Measurements from ENCODE around the gene HJURP. TPM values are rescaled to one million over a fixed set of nuclear protein-coding genes. Genes with fewer than 3 reads are reported as not detected.

Gene HJURP
- total RNA-seq, 2 donors from 2014 or later, result 0.16 to 0.37 TPM

DNA sequence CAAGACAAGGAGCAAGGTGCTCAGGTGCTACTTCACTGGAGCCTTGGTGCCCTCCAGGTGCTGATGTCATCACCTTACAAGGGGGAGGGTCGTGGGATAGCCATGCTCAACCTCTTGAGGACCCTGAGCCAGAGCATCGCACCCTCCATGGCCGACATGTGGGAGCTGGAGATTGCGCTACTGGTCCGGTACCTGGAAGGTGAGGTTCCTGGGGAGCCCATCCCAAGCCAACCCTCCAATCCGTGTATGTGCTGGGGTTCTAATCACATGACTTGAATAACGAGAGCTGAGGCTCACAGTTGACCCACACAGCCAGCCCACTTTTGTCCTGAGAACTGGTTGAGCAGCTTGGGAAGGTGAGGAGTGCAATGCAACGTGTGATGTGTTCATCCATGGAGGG, 50.3 kb downstream of the HJURP start:
- no peaks in the 10 kb centered on the region for H3K9me3 ChIP-seq
- DNase-seq (ENCODE audit: low spot score), result peak; percentile 55
- H3K27me3 ChIP-seq, result no peaks in the 10 kb centered on the region
- no peak overlapping the region for H3K27ac ChIP-seq
- no peaks in the 10 kb centered on the region for H3K36me3 ChIP-seq
- H3K4me3 ChIP-seq, result no peak overlapping the region
- H3K4me1 ChIP-seq, result no peaks in the 10 kb centered on the region
- TF ChIP-seq, protein P1, sequence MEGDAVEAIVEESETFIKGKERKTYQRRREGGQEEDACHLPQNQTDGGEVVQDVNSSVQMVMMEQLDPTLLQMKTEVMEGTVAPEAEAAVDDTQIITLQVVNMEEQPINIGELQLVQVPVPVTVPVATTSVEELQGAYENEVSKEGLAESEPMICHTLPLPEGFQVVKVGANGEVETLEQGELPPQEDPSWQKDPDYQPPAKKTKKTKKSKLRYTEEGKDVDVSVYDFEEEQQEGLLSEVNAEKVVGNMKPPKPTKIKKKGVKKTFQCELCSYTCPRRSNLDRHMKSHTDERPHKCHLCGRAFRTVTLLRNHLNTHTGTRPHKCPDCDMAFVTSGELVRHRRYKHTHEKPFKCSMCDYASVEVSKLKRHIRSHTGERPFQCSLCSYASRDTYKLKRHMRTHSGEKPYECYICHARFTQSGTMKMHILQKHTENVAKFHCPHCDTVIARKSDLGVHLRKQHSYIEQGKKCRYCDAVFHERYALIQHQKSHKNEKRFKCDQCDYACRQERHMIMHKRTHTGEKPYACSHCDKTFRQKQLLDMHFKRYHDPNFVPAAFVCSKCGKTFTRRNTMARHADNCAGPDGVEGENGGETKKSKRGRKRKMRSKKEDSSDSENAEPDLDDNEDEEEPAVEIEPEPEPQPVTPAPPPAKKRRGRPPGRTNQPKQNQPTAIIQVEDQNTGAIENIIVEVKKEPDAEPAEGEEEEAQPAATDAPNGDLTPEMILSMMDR (IDR thresholded peaks at IDR 0.05), result no peak

DNA sequence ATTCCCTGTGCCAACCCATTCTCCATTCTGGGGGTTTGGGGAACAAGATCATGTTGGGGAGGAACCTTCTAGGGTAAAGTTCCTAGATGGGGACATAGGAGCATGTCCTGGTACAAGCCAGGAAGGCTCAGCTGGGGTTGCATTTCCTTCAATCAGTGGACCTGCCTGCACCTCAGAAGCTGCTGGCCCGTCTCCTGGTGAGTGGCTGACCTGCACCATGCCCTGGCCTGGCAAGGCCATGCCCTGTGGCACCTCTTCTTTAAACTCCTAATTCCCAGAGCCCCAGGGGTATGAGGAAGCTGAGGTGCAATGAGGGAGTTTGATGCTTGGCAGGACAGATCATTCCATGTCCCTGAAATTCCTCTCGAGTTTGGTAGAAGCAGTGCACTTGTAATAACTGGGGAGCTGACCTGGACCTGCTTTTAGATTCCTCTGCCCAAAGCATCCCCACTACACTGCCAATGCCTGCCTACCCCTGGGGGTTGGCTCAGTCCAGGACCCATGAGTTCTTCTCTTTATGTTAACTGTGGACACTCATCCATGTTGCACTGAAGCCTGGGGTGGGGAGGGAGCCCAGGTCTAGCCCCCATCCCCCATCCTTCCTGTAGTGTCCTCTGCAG, 50.9 kb downstream of the HJURP start:
- Histone ChIP-seq H3K4me1 (no peaks in the 10 kb centered on the region), H3K9me3 (no peaks in the 10 kb centered on the region), H3K27ac (no peak overlapping the region), H3K27me3 (no peaks in the 10 kb centered on the region), H3K4me3 (no peak overlapping the region), H3K36me3 (no peaks in the 10 kb centered on the region)
- DNase-seq (ENCODE audit: low spot score), result peak; percentile 36
- TF ChIP-seq, protein P1 (IDR thresholded peaks at IDR 0.05), result no peak

DNA sequence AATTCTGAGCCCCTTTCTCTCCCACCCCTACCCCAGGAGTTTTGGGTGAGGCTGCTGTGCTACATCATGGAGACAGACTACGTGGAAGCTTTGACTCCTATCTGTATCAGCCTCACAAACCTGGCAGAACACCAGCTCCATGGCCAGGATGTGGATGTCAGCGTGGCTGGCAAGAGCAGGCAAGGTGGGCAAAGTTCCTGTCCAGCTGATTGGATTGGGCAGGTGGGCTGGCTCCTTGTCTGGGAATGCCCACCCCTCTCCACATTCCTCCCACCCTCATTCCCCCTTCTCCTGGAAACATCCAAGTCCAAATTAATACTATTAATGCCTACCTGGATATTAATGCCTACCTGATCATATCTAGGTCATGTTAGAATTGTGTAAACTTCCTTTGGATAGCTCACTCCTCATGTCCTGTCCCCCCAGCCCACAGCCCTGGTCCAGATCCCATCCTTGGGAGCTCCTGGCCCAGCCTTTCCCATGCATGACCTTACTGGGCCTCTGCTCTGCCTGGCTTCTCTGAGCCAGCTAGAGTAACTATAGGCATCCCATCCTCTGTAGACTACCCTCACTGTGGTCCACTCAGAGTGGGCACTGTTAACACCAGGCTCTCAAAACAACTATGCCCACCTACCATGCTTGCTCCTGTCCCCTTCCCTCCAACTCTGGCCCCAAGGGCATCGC, 52.1 kb downstream of the HJURP start:
- Histone ChIP-seq H3K4me1 (no peaks in the 10 kb centered on the region), H3K4me3 (no peak overlapping the region), H3K27ac (no peak overlapping the region), H3K36me3 (no peaks in the 10 kb centered on the region), H3K9me3 (no peaks in the 10 kb centered on the region), H3K27me3 (no peaks in the 10 kb centered on the region)
- TF ChIP-seq, protein P1 (IDR thresholded peaks at IDR 0.05), result no peak
- peak; percentile 9 for DNase-seq (ENCODE audit: low spot score)

DNA sequence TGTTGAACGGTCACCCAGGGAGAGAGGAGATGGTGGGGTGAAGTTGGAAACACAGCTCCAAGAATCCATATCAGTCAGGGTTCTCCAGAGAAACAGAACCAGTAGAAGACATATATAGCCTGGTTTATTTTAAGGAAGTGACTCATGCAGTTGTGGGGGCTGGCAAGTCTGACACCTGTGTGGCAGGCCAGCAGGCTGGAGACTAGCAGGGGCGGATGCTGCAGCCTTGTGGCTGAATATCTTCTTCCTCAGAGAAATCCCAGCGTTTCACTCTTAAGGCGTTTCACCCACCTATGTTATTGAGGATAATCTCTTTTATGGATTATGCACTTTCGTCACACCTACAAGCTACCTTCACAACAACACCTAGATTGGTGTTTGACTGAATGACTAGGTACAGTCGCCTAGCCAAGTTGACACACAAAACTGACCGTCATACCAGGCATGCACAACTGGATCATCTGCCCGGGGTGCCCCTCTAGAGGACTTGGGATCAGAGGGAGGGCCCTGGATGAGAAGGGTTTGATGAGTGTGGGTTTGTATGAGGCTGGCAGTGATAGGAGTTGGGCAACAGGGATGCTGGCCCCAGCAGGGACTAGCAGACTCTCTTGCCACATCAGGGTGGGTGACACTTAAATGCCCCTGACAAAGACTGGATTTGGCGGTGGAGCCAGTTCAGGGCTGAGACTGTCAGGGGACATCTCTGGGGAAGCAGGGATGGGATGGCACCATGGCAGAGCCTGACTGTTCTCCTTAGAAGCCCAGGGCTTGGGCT, 52.8 kb downstream of the HJURP start:
- Histone ChIP-seq H3K4me1 (no peaks in the 10 kb centered on the region), H3K9me3 (no peaks in the 10 kb centered on the region), H3K27me3 (no peaks in the 10 kb centered on the region), H3K27ac (no peak overlapping the region), H3K4me3 (no peak overlapping the region), H3K36me3 (no peaks in the 10 kb centered on the region)
- DNase-seq (ENCODE audit: low spot score), result peak; percentile 38
- TF ChIP-seq, protein P1 (IDR thresholded peaks at IDR 0.05), result no peak

DNA sequence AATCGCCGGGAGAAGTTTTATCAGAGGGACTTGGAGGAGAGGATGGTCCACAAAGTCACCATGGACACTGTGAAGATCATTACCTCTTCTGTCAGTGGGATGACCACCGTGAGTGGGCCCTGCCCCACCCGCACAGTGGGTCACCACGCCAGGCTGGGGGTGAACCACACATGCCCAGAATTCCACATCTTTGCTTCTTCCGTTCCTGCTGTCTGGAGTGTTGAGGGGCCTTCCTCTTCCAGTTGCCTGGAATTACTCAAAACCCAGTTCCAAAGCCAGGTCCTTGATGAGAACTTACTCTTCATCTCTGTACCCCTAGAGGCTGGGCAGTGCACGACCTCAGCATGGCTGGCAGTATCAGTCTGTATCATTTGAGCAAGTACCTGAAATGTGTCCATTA, 54.1 kb downstream of the HJURP start:
- DNase-seq (ENCODE audit: low spot score), result peak; percentile 13
- Histone ChIP-seq H3K36me3 (no peaks in the 10 kb centered on the region), H3K4me3 (no peak overlapping the region), H3K27me3 (no peaks in the 10 kb centered on the region), H3K9me3 (no peaks in the 10 kb centered on the region), H3K27ac (no peak overlapping the region), H3K4me1 (no peaks in the 10 kb centered on the region)
- TF ChIP-seq, protein P1 (IDR thresholded peaks at IDR 0.05), result no peak
